ENCODE data around the gene GPR157.

DNA sequence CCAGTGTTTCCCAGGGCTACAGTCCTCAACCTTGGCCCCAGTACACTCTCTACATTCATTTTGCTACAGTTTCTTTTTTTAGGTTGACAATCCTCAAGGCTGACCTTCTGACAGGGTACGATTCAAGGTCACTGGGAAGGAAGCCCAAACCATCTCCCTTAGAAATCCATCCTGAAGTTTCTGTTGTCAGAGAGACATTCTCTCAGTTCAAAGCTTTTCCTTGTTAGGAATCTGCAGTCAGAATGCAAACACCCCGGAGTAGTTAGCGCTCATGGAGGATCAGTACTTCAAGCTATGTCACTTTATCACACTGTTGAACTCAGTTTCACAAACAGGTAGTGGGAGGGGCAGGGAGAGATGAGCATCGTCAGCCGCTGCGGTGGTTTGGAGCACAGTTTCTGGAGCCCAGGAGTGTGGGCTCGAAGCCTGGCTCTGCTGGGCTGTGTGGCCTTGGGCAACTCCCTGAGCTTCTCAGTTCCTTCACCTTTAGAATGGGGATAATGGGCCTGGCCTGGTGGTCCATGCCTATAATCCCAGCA, 63.6 kb downstream of the GPR157 start:
- TF ChIP-seq EZH2 (IDR thresholded peaks at IDR 0.05; ENCODE audit: borderline replicate concordance, insufficient read depth, low read depth, low read length, poor library complexity, severe bottlenecking), result no peak
- TF ChIP-seq, protein P1, sequence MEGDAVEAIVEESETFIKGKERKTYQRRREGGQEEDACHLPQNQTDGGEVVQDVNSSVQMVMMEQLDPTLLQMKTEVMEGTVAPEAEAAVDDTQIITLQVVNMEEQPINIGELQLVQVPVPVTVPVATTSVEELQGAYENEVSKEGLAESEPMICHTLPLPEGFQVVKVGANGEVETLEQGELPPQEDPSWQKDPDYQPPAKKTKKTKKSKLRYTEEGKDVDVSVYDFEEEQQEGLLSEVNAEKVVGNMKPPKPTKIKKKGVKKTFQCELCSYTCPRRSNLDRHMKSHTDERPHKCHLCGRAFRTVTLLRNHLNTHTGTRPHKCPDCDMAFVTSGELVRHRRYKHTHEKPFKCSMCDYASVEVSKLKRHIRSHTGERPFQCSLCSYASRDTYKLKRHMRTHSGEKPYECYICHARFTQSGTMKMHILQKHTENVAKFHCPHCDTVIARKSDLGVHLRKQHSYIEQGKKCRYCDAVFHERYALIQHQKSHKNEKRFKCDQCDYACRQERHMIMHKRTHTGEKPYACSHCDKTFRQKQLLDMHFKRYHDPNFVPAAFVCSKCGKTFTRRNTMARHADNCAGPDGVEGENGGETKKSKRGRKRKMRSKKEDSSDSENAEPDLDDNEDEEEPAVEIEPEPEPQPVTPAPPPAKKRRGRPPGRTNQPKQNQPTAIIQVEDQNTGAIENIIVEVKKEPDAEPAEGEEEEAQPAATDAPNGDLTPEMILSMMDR (IDR thresholded peaks at IDR 0.05), result no peak

All from B cell (primary cell).